IMR-90 (cell line): ENCODE results near the gene TIMM21. TPM values are rescaled to one million over a fixed set of nuclear protein-coding genes. Genes with fewer than 3 reads are reported as not detected.

Experiments
- ATAC-seq: fragments of 200-7000 bp; cut with Tn5 transposase; 2 replicates; pipeline ENCODE4 v1.9.1; 2020; ENCODE audit warnings: low read depth, mild to moderate bottlenecking, moderate library complexity
- BruUV-seq: library from RNA; stranded (reverse); fragments of 400-500 nt; replicated peaks from 2 replicates; lab custom pipeline; 2021; lab: Mats Ljungman, UMichigan
- CTCF ChIA-PET: fragments of 300-600 bp; formaldehyde crosslinking; extraction: SDS; loops from one replicate; lab custom pipeline; 2021; ENCODE audit warnings: antibody characterized with exemption; lab: Yijun Ruan, JAX
- POLR2A ChIA-PET: fragments of 300-600 bp; sonication (Branson Sonifier 250); formaldehyde crosslinking; loops from one replicate; lab custom pipeline; 2022; ENCODE audit warnings: antibody characterized with exemption; ENCODE audit not compliant: unreplicated experiment; lab: Charles Lee
- DNase-seq: peaks from one replicate; pipeline ENCODE4 v3.0.0; 2013
- H2AFZ ChIP-seq: replicated peaks from 2 replicates; pipeline ENCODE3; 2013; ENCODE audit warnings: low read length, mild to moderate bottlenecking; ENCODE audit not compliant: poor library complexity
- H2AK5ac ChIP-seq: 2 replicates; pipeline ENCODE4 v1.6.1; 2013; ENCODE audit warnings: low read depth, low read length, inconsistent platforms
- H2AK9ac ChIP-seq: replicated peaks from 2 replicates; pipeline ENCODE3; 2013; ENCODE audit warnings: mild to moderate bottlenecking, low read depth, low read length, moderate library complexity; ENCODE audit not compliant: poor library complexity
- H2BK120ac ChIP-seq: 2 replicates; pipeline ENCODE4 v1.6.1; 2013; ENCODE audit warnings: low read depth, low read length, inconsistent platforms
- H2BK15ac ChIP-seq: 3 replicates; pipeline ENCODE4 v1.6.1; 2013; ENCODE audit warnings: low read depth, low read length, inconsistent platforms
- H2BK20ac ChIP-seq: 2 replicates; pipeline ENCODE4 v1.6.1; 2013; ENCODE audit warnings: low read depth, mild to moderate bottlenecking, inconsistent platforms, low read length, moderate library complexity
- H2BK5ac ChIP-seq: 2 replicates; pipeline ENCODE4 v1.6.1; 2013; ENCODE audit warnings: mild to moderate bottlenecking, low read depth, low read length, inconsistent platforms; ENCODE audit not compliant: poor library complexity, severe bottlenecking
- H3K14ac ChIP-seq: replicated peaks from 2 replicates; pipeline ENCODE4 v1.6.1; 2013; ENCODE audit warnings: low read depth, low read length, inconsistent platforms
- H3K18ac ChIP-seq: 2 replicates; pipeline ENCODE4 v1.6.1; 2013; ENCODE audit warnings: low read depth, low read length, control low read depth
- H3K23ac ChIP-seq: 2 replicates; pipeline ENCODE4 v1.6.1; 2013; ENCODE audit warnings: low read depth, low read length, inconsistent platforms
- H3K27ac ChIP-seq: 2 replicates; pipeline ENCODE4 v1.5.1; 2013; ENCODE audit warnings: mild to moderate bottlenecking, control low read depth, low read length; ENCODE audit not compliant: insufficient read depth
- H3K27me3 ChIP-seq: 2 replicates; pipeline ENCODE4 v1.6.1; 2013; ENCODE audit warnings: low read length; ENCODE audit not compliant: control insufficient read depth, insufficient read depth
- H3K36me3 ChIP-seq: 2 replicates; pipeline ENCODE4 v1.6.1; 2013; ENCODE audit warnings: low read length, mixed read lengths; ENCODE audit not compliant: control insufficient read depth, insufficient read depth
- H3K4ac ChIP-seq: 2 replicates; pipeline ENCODE4 v1.6.1; 2013; ENCODE audit warnings: low read depth, low read length, inconsistent platforms
- H3K4me1 ChIP-seq: 2 replicates; pipeline ENCODE4 v1.6.1; 2013; ENCODE audit warnings: low read length, mixed read lengths; ENCODE audit not compliant: control insufficient read depth, insufficient read depth
- H3K4me2 ChIP-seq: 2 replicates; pipeline ENCODE4 v1.6.1; 2013; ENCODE audit warnings: low read depth, mild to moderate bottlenecking, control low read depth, low read length, moderate library complexity
- H3K4me3 ChIP-seq: 2 replicates; pipeline ENCODE4 v1.5.1; 2013; ENCODE audit warnings: low read depth, mild to moderate bottlenecking, control low read depth, low read length, moderate library complexity; ENCODE audit not compliant: insufficient read depth
- H3K56ac ChIP-seq: 2 replicates; pipeline ENCODE4 v1.6.1; 2013; ENCODE audit warnings: low read length, inconsistent platforms; ENCODE audit not compliant: insufficient read depth; ENCODE audit errors: extremely low read depth
- H3K79me1 ChIP-seq, 2 experiments: 2 replicates each; pipeline ENCODE4 v1.6.1; 2013; ENCODE audit warnings: low read length in 2 of 2, inconsistent platforms in 1 of 2, low read depth in 1 of 2
- H3K9ac ChIP-seq: 2 replicates; pipeline ENCODE4 v1.6.1; 2013; ENCODE audit warnings: low read depth, low read length, control low read depth
- H3K9me1 ChIP-seq: 2 replicates; pipeline ENCODE4 v1.6.1; 2013; ENCODE audit warnings: low read length, inconsistent platforms; ENCODE audit not compliant: insufficient read depth
- H3K9me3 ChIP-seq: 2 replicates; pipeline ENCODE4 v1.6.1; 2013; ENCODE audit warnings: low read length; ENCODE audit not compliant: control insufficient read depth, insufficient read depth
- H4K20me1 ChIP-seq: 2 replicates; pipeline ENCODE4 v1.6.1; 2013; ENCODE audit warnings: low read length, inconsistent platforms; ENCODE audit not compliant: insufficient read depth
- H4K5ac ChIP-seq: 2 replicates; pipeline ENCODE4 v1.6.1; 2013; ENCODE audit warnings: mild to moderate bottlenecking, low read depth, low read length, control low read depth
- H4K8ac ChIP-seq, 2 experiments: 2 replicates each; pipeline ENCODE4 v1.6.1; 2013; ENCODE audit warnings: low read depth in 2 of 2, low read length in 2 of 2, control low read depth in 1 of 2, inconsistent platforms in 1 of 2
- H4K91ac ChIP-seq: 2 replicates; pipeline ENCODE4 v1.6.1; 2013; ENCODE audit warnings: low read depth, low read length, inconsistent platforms; ENCODE audit not compliant: insufficient read depth
- ELK1 ChIP-seq: fragments of 150-350 bp; IDR thresholded peaks from 2 replicates; pipeline ENCODE4 v1.6.1; 2016; ENCODE audit warnings: low read depth, mild to moderate bottlenecking, low read length, moderate library complexity, borderline replicate concordance
- WGBS, 2 experiments: methylation state at CpG; one replicate each; pipeline versions ENCODE4 v1.1.5 to v1.1.7; 2013; ENCODE audit warnings: missing lambda C conversion rate in 2 of 2; ENCODE audit not compliant: insufficient read length in 1 of 2; ENCODE audit errors: extremely low coverage in 2 of 2; 5-methylcytosine and 5-hydroxymethylcytosine counted together
- dilution Hi-C: fragments of 300-500 bp; cut with HindIII; formaldehyde crosslinking; loops from one replicate; pipeline ENCODE4 v1.14.3; 2018; ENCODE audit warnings: low sequenced_read_pairs; ENCODE audit not compliant: unreplicated experiment
- in situ Hi-C: fragments of 300-500 bp; cut with MboI; formaldehyde crosslinking; loops from 3 replicates; pipeline ENCODE4 v1.14.3; 2019; ENCODE audit warnings: low sequenced_read_pairs, inconsistent platforms, mixed read lengths
- intact Hi-C: fragments of 100-400 bp; cut with micrococcal nuclease; formaldehyde crosslinking; loops from 2 replicates; pipeline ENCODE4 v1.10.0; 2022
- polyA plus RNA-seq, 3 experiments: library from polyadenylated mRNA; depleted of rRNA; stranded (reverse); fragments of >200 nt; gene quantifications; 2 replicates each; pipeline ENCODE4 v1.2.3, GENCODE V29; 2012; ENCODE audit warnings: low replicate concordance in 1 of 3
- total RNA-seq: library from RNA; depleted of rRNA; stranded (reverse); fragments of >200 nt; gene quantifications from 2 replicates; pipeline ENCODE4 v1.2.3, GENCODE V29; 2012

TIMM21 gene
- total and polyA plus RNA-seq, 2 of the 4 experiments (the other 2 are of a cell fraction) = 42.8 to 52.7 TPM

DNA sequence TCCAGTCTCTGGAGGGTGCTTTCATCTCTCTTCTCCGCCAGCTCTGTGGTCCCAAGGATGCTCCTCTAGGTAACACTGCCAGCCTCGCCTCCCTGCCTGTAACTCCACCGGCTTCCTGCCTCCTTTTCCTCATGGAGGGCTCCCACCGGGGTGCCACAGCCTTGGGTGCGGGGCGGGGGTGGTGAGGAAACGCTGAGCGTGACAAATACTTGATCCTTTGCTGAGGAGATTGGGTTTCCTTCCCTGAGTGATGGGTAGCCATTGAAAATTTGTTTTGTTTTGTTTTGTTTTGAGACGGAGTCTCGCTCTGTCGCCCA is 25.1 kb downstream of the TIMM21 start:
- H3K56ac ChIP-seq = no peak overlapping the region
- no peak overlapping the region for H2BK5ac ChIP-seq
- no peaks in the 10 kb centered on the region for H3K79me1 ChIP-seq
- H2BK120ac ChIP-seq = no peak overlapping the region
- no peak overlapping the region for H2AFZ ChIP-seq
- no peak overlapping the region for H3K4ac ChIP-seq
- intact Hi-C loops = no loop called here
- no peak overlapping the region for H3K4me2 ChIP-seq
- no peak overlapping the region for H2BK15ac ChIP-seq
- no peak overlapping the region for H3K18ac ChIP-seq
- no peak for DNase-seq
- H3K23ac ChIP-seq = no peak overlapping the region
- POLR2A ChIA-PET = no interaction called here
- H2AK5ac ChIP-seq = no peak overlapping the region
- H3K27ac ChIP-seq = no peak overlapping the region
- no peak overlapping the region for H4K8ac ChIP-seq
- H3K9me1 ChIP-seq = no peaks in the 10 kb centered on the region
- H3K14ac ChIP-seq = no peak overlapping the region
- peaks cover 36% of the 10 kb centered on the region for H3K27me3 ChIP-seq
- no peaks in the 10 kb centered on the region for H4K20me1 ChIP-seq
- no peak overlapping the region for H2AK9ac ChIP-seq
- 67% methylated on average over 2 of the region's 11 CpGs; no CpG with 5 or more reads in 1 of the 2 experiments for WGBS, 2 experiments
- no peak overlapping the region for H4K91ac ChIP-seq
- CTCF ChIA-PET = interaction anchor here (1.1 kb wide), 1 partner anchor 31 kb away, joined by 3 read pairs; no protein-coding TSS in a partner anchor
- dilution Hi-C loops = no loop called here
- no peak overlapping the region for H4K5ac ChIP-seq
- H3K4me1 ChIP-seq = no peaks in the 10 kb centered on the region
- no peak overlapping the region for H3K9ac ChIP-seq
- H3K4me3 ChIP-seq = no peak overlapping the region
- in situ Hi-C loops = no loop called here
- no peak for ATAC-seq
- no peak for TF ChIP-seq ELK1
- no peak overlapping the region for H2BK20ac ChIP-seq
- no peaks in the 10 kb centered on the region for H3K9me3 ChIP-seq
- BruUV-seq = no TSS peak
- no peaks in the 10 kb centered on the region for H3K36me3 ChIP-seq
